CD14-positive monocyte (primary cell): ENCODE results near the gene MYO5B. TPM values are rescaled to one million over a fixed set of nuclear protein-coding genes. Genes with fewer than 3 reads are reported as not detected.

Experiments used
- DNase-seq, 3 donors: peaks; one replicate each; pipeline ENCODE4 v3.0.0-alpha.2; 2011 to 2022
- H2AFZ ChIP-seq: 2 replicates; pipeline ENCODE4 v1.6.0; 2012; ENCODE audit warnings: mild to moderate bottlenecking, low read depth, low read length, inconsistent platforms; ENCODE audit not compliant: insufficient read depth, poor library complexity, severe bottlenecking
- H3K27ac ChIP-seq, 2 donors: 1 replicate in 1 of 2; 2 replicates in 1 of 2; pipeline ENCODE4 v1.5.1; 2012 to 2013; ENCODE audit warnings: low read length in 2 of 2, control low read depth in 1 of 2, inconsistent platforms in 1 of 2, low read depth in 1 of 2, mild to moderate bottlenecking in 1 of 2
- H3K27me3 ChIP-seq, 2 donors: one replicate each; pipeline versions ENCODE4 v1.6.0 to v1.6.1; 2011 to 2013; ENCODE audit warnings: low read length in 2 of 2; ENCODE audit not compliant: control insufficient read depth in 2 of 2, insufficient read depth in 2 of 2
- H3K36me3 ChIP-seq, 2 donors: replicated peaks in 1 of 2; 1 replicate in 1 of 2; 2 replicates in 1 of 2; pipeline versions ENCODE4 v1.5.1 to v1.6.1; 2012 to 2013; ENCODE audit warnings: low read length in 2 of 2, control low read depth in 1 of 2, inconsistent platforms in 1 of 2, mild to moderate bottlenecking in 1 of 2; ENCODE audit not compliant: insufficient read depth in 2 of 2, control insufficient read depth in 1 of 2
- H3K4me1 ChIP-seq, 2 donors: 1 replicate in 1 of 2; 2 replicates in 1 of 2; pipeline versions ENCODE4 v1.5.1 to v1.6.1; 2012 to 2013; ENCODE audit warnings: low read length in 2 of 2, control low read depth in 1 of 2, inconsistent platforms in 1 of 2, mild to moderate bottlenecking in 1 of 2, moderate library complexity in 1 of 2; ENCODE audit not compliant: insufficient read depth in 2 of 2, control insufficient read depth in 1 of 2
- H3K4me2 ChIP-seq: replicated peaks from 2 replicates; pipeline ENCODE3; 2012; ENCODE audit warnings: low read length, moderate library complexity, mild to moderate bottlenecking; ENCODE audit not compliant: poor library complexity, severe bottlenecking; ENCODE audit errors: extremely low read depth
- H3K4me3 ChIP-seq, 3 experiments: fragments of 200-600 bp in 1 of 3; sonication (generic) in 1 of 3; replicated peaks in 1 of 3; 1 replicate in 2 of 3; 2 replicates in 1 of 3; pipeline ENCODE4 v1.5.1; 2011 to 2013; ENCODE audit warnings: low read length in 3 of 3, mild to moderate bottlenecking in 3 of 3, control low read depth in 2 of 3, low read depth in 2 of 3, inconsistent platforms in 1 of 3, moderate library complexity in 1 of 3
- H3K79me2 ChIP-seq: 2 replicates; pipeline ENCODE4 v1.6.0; 2012; ENCODE audit warnings: mild to moderate bottlenecking, control low read depth, inconsistent platforms, low read length, moderate library complexity; ENCODE audit not compliant: insufficient read depth
- H3K9ac ChIP-seq: 2 replicates; pipeline ENCODE4 v1.6.0; 2017; ENCODE audit warnings: low read length, mild to moderate bottlenecking; ENCODE audit not compliant: insufficient read depth, poor library complexity, severe bottlenecking
- H3K9me3 ChIP-seq, 2 donors: replicated peaks in 1 of 2; 1 replicate in 1 of 2; 2 replicates in 1 of 2; pipeline versions ENCODE4 v1.5.1 to v1.6.1; 2012 to 2013; ENCODE audit warnings: low read length in 2 of 2, control low read depth in 1 of 2; ENCODE audit not compliant: control insufficient read depth in 1 of 2, insufficient read depth in 1 of 2
- H4K20me1 ChIP-seq: 2 replicates; pipeline ENCODE4 v1.6.0; 2012; ENCODE audit warnings: mild to moderate bottlenecking, low read length, control low read depth, moderate library complexity; ENCODE audit not compliant: insufficient read depth
- H3K27ac Mint-ChIP-seq, 7 donors: one replicate each; pipeline ENCODE4 v1.8.0; 2020; ENCODE audit warnings: mild to moderate bottlenecking in 7 of 7, mixed read lengths in 7 of 7, moderate library complexity in 6 of 7, inconsistent platforms in 2 of 7
- H3K27me3 Mint-ChIP-seq, 3 donors: one replicate each; pipeline ENCODE4 v1.8.0; 2021 to 2022; ENCODE audit warnings: low read depth in 3 of 3, mild to moderate bottlenecking in 3 of 3, mixed read lengths in 3 of 3, moderate library complexity in 3 of 3, inconsistent platforms in 1 of 3
- H3K36me3 Mint-ChIP-seq, 2 donors: one replicate each; pipeline ENCODE4 v1.8.0; 2020; ENCODE audit warnings: mixed read lengths in 2 of 2, inconsistent platforms in 1 of 2, mild to moderate bottlenecking in 1 of 2
- H3K4me1 Mint-ChIP-seq: one replicate; pipeline ENCODE4 v1.8.0; 2020; ENCODE audit warnings: mild to moderate bottlenecking, mixed read lengths
- H3K4me3 Mint-ChIP-seq, 2 donors: one replicate each; pipeline ENCODE4 v1.8.0; 2020; ENCODE audit warnings: mild to moderate bottlenecking in 2 of 2, mixed read lengths in 2 of 2, moderate library complexity in 1 of 2
- H3K9me3 Mint-ChIP-seq, 7 donors: one replicate each; pipeline ENCODE4 v1.8.0; 2020 to 2022; ENCODE audit warnings: mixed read lengths in 7 of 7, mild to moderate bottlenecking in 6 of 7, moderate library complexity in 6 of 7, inconsistent platforms in 2 of 7
- WGBS: methylation state at CpG from one replicate; pipeline ENCODE4 v1.1.5; 2013; ENCODE audit warnings: missing lambda C conversion rate; ENCODE audit not compliant: insufficient coverage; 5-methylcytosine and 5-hydroxymethylcytosine counted together
- intact Hi-C, 2 donors: fragments of 100-400 bp; cut with micrococcal nuclease; formaldehyde crosslinking; loops; one replicate each; pipeline versions ENCODE4 v1.15.0 to v1.15.1; 2023
- polyA plus RNA-seq, 3 donors: library from polyadenylated mRNA; depleted of rRNA in 1 of 3; unstranded in 2 of 3; stranded (reverse) in 1 of 3; fragments of 300-500 nt in 2 of 3; fragments of >200 nt in 1 of 3; fragmentation: Illumina TruSeq in 2 of 3; gene quantifications; 1 replicate in 2 of 3; 2 replicates in 1 of 3; pipeline ENCODE4 v1.2.3, GENCODE V29; 2012 to 2021
- TF ChIP-seq, protein P1 (sequence below): fragments of 200-600 bp; IDR thresholded peaks from one replicate; pipeline ENCODE4 v1.8.0; 2022; ENCODE audit warnings: antibody characterized with exemption, mild to moderate bottlenecking

Gene MYO5B
- polyA plus RNA-seq, 3 donors = 0.04 TPM; not detected in 2

GRCh38 chr18:50092245-50092805, 102.6 kb downstream of the MYO5B start:
- Histone ChIP-seq H3K9ac (no peak overlapping the region), H3K4me3 (no peak overlapping the region), H4K20me1 (no peaks in the 10 kb centered on the region), H3K27me3 (no peaks in the 10 kb centered on the region), H2AFZ (no peak overlapping the region), H3K9me3 (no peaks in the 10 kb centered on the region), H3K79me2 (no peaks in the 10 kb centered on the region), H3K36me3 (no peaks in the 10 kb centered on the region), H3K27ac (no peak overlapping the region), H3K4me2 (no peak overlapping the region), H3K4me1 (no peaks in the 10 kb centered on the region)
- TF ChIP-seq, protein P1, sequence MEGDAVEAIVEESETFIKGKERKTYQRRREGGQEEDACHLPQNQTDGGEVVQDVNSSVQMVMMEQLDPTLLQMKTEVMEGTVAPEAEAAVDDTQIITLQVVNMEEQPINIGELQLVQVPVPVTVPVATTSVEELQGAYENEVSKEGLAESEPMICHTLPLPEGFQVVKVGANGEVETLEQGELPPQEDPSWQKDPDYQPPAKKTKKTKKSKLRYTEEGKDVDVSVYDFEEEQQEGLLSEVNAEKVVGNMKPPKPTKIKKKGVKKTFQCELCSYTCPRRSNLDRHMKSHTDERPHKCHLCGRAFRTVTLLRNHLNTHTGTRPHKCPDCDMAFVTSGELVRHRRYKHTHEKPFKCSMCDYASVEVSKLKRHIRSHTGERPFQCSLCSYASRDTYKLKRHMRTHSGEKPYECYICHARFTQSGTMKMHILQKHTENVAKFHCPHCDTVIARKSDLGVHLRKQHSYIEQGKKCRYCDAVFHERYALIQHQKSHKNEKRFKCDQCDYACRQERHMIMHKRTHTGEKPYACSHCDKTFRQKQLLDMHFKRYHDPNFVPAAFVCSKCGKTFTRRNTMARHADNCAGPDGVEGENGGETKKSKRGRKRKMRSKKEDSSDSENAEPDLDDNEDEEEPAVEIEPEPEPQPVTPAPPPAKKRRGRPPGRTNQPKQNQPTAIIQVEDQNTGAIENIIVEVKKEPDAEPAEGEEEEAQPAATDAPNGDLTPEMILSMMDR = no peak
- Mint-ChIP-seq H3K4me3 (no peak overlapping the region), H3K27me3 (peaks cover 1 to 8% (median 5%) of the 10 kb centered on the region in 3 donors), H3K27ac (no peak overlapping the region), H3K9me3 (peaks cover 0 to 13% (median 0%) of the 10 kb centered on the region in 7 donors), H3K36me3 (no peaks in the 10 kb centered on the region), H3K4me1 (no peaks in the 10 kb centered on the region)
- DNase-seq = no peak
- WGBS = no CpG with 5 or more reads among the region's 3 CpGs
- intact Hi-C loops = no loop called here

- no peak for DNase-seq
- no peak overlapping the region for H3K4me3 Mint-ChIP-seq
- no peaks in the 10 kb centered on the region for H3K4me1 ChIP-seq
- intact Hi-C loops = no loop called here
- H3K27me3 ChIP-seq = no peaks in the 10 kb centered on the region
- H3K4me2 ChIP-seq = no peak overlapping the region
- WGBS = no CpG with 5 or more reads among the region's 2 CpGs
- peaks cover 1 to 8% (median 5%) of the 10 kb centered on the region in 3 donors for H3K27me3 Mint-ChIP-seq
- no peaks in the 10 kb centered on the region for H3K4me1 Mint-ChIP-seq
- H3K4me3 ChIP-seq = no peak overlapping the region
- H3K9me3 Mint-ChIP-seq = peaks cover 0 to 11% (median 0%) of the 10 kb centered on the region in 7 donors
- H3K36me3 Mint-ChIP-seq = no peaks in the 10 kb centered on the region
- no peak overlapping the region for H3K27ac ChIP-seq
- H2AFZ ChIP-seq = no peak overlapping the region
- H3K36me3 ChIP-seq = no peaks in the 10 kb centered on the region
- H3K79me2 ChIP-seq = no peaks in the 10 kb centered on the region
- H3K9ac ChIP-seq = no peak overlapping the region
- H4K20me1 ChIP-seq = no peaks in the 10 kb centered on the region
- H3K9me3 ChIP-seq = no peaks in the 10 kb centered on the region
- TF ChIP-seq, protein P1 = no peak
- H3K27ac Mint-ChIP-seq = no peak overlapping the region
Measured at GRCh38 chr18:50091509-50092244, 103.3 kb downstream of the MYO5B start.
